CD4-positive, alpha-beta T cell (primary cell): Measurements from ENCODE around the gene EFNA4. TPM values are rescaled to one million over a fixed set of nuclear protein-coding genes. Genes with fewer than 3 reads are reported as not detected.
A peak's percentile ranks its signal among the peaks of the same experiment; 100 is the strongest.

Experiments
- ATAC-seq: fragments of 200-7000 bp; cut with Tn5 transposase; one replicate; pipeline ENCODE4 v1.10.0; 2022; ENCODE audit warnings: mild to moderate bottlenecking; ENCODE audit not compliant: poor library complexity
- CTCF ChIA-PET: fragments of 350-600 bp; sonication (Branson Sonifier 250); formaldehyde crosslinking; loops from one replicate; lab custom pipeline; 2021; ENCODE audit warnings: antibody characterized with exemption, inconsistent platforms; lab: Charles Lee
- POLR2A ChIA-PET: fragments of 350-600 bp; sonication (Branson Sonifier 250); formaldehyde crosslinking; loops from one replicate; lab custom pipeline; 2021; ENCODE audit warnings: antibody characterized with exemption, inconsistent platforms; lab: Charles Lee
- DNase-seq, 14 experiments: peaks; one replicate each; pipeline ENCODE4 v3.0.0-alpha.2; 2013 to 2020; ENCODE audit warnings: mixed read lengths in 2 of 14
- H3K27ac ChIP-seq, 2 donors: one replicate each; pipeline versions ENCODE4 v1.5.1 to v1.7.0; 2013; ENCODE audit warnings: low read length in 2 of 2, low read depth in 1 of 2, mild to moderate bottlenecking in 1 of 2
- H3K27me3 ChIP-seq, 2 experiments: 1 replicate in 1 of 2; 2 replicates in 1 of 2; pipeline versions ENCODE4 v1.6.1 to v1.7.0; 2013; ENCODE audit warnings: low read length in 2 of 2, control low read depth in 1 of 2, mild to moderate bottlenecking in 1 of 2, moderate library complexity in 1 of 2; ENCODE audit not compliant: insufficient read depth in 2 of 2, control insufficient read depth in 1 of 2
- H3K36me3 ChIP-seq: one replicate; pipeline ENCODE4 v1.6.1; 2013; ENCODE audit warnings: low read length, control low read depth; ENCODE audit not compliant: insufficient read depth
- H3K4me1 ChIP-seq: one replicate; pipeline ENCODE4 v1.6.1; 2013; ENCODE audit warnings: low read length, control low read depth; ENCODE audit not compliant: insufficient read depth
- H3K4me3 ChIP-seq: one replicate; pipeline ENCODE4 v1.5.1; 2013; ENCODE audit warnings: mild to moderate bottlenecking, low read length, moderate library complexity
- H3K9me3 ChIP-seq, 2 experiments: 1 replicate in 1 of 2; 2 replicates in 1 of 2; pipeline versions ENCODE4 v1.6.1 to v1.7.0; 2013; ENCODE audit warnings: low read length in 2 of 2, mild to moderate bottlenecking in 2 of 2, control low read depth in 1 of 2, moderate library complexity in 1 of 2; ENCODE audit not compliant: control insufficient read depth in 1 of 2, insufficient read depth in 1 of 2
- H3K27ac Mint-ChIP-seq: one replicate; pipeline ENCODE4 v1.8.0; 2020; ENCODE audit warnings: mixed read lengths
- H3K27me3 Mint-ChIP-seq: one replicate; pipeline ENCODE4 v1.8.0; 2021; ENCODE audit warnings: mixed read lengths
- H3K36me3 Mint-ChIP-seq: one replicate; pipeline ENCODE4 v1.8.0; 2021; ENCODE audit warnings: low read depth, mixed read lengths
- H3K4me1 Mint-ChIP-seq: one replicate; pipeline ENCODE4 v1.8.0; 2021; ENCODE audit warnings: low read depth, mixed read lengths
- H3K4me3 Mint-ChIP-seq: one replicate; pipeline ENCODE4 v1.8.0; 2020; ENCODE audit warnings: mild to moderate bottlenecking, mixed read lengths
- H3K9me3 Mint-ChIP-seq: one replicate; pipeline ENCODE4 v1.8.0; 2020; ENCODE audit warnings: mixed read lengths
- intact Hi-C, 2 experiments: fragments of 100-400 bp; cut with DNase I in 1 of 2; cut with micrococcal nuclease in 1 of 2; formaldehyde crosslinking; loops; one replicate each; pipeline versions ENCODE4 v1.15.1 to v1.9.0; 2023 to 2025; cut with DNase I, micrococcal nuclease
- total RNA-seq, 174 experiments: library from RNA in 2 of 174; stranded (reverse) in 2 of 174; gene quantifications; one replicate each; pipeline ENCODE4 v1.2.3 and lab custom pipeline; 2021 to 2026
- TF ChIP-seq, protein P1 (sequence below): fragments of 200-600 bp; IDR thresholded peaks from one replicate; pipeline ENCODE4 v1.8.0; 2022; ENCODE audit warnings: antibody characterized with exemption, mild to moderate bottlenecking

EFNA4 gene
- total RNA-seq, 2 experiments from 2014 or later: 2.4 to 3.3 TPM

GRCh38 chr1:155079487-155080311 lies 16.2 kb downstream of the EFNA4 start:
- no peaks in the 10 kb centered on the region for H3K9me3 Mint-ChIP-seq
- ChIA-PET POLR2A (interaction anchor here (1.3 to 2.6 kb wide), 3 partner anchors 9 to 93 kb away, joined by 5 to 7 read pairs (median 6); partner anchors contain the start of genes ADAM15 and KRTCAP2), CTCF (interaction anchor here (1.1 to 2.0 kb wide), 4 partner anchors 9 to 18 kb away, joined by 3 to 8 read pairs (median 6); no protein-coding TSS in a partner anchor)
- peaks cover 59% of the 10 kb centered on the region for H3K4me1 Mint-ChIP-seq
- peaks cover under 1% of the 10 kb centered on the region for H3K36me3 Mint-ChIP-seq
- peak in 5 of 14 experiments; percentile 24 to 61 (median 53) for DNase-seq
- Histone ChIP-seq H3K9me3 (peaks cover 0 to 30% of the 10 kb centered on the region in 2 experiments), H3K27ac (no peak overlapping the region), H3K27me3 (peaks cover 46% of the 10 kb centered on the region in 2 experiments), H3K36me3 (no peaks in the 10 kb centered on the region), H3K4me3 (peak overlapping the region; percentile 48), H3K4me1 (peaks cover 69% of the 10 kb centered on the region)
- peak overlapping the region; percentile 1 for H3K27ac Mint-ChIP-seq
- ATAC-seq: peak; percentile 28
- TF ChIP-seq, protein P1, sequence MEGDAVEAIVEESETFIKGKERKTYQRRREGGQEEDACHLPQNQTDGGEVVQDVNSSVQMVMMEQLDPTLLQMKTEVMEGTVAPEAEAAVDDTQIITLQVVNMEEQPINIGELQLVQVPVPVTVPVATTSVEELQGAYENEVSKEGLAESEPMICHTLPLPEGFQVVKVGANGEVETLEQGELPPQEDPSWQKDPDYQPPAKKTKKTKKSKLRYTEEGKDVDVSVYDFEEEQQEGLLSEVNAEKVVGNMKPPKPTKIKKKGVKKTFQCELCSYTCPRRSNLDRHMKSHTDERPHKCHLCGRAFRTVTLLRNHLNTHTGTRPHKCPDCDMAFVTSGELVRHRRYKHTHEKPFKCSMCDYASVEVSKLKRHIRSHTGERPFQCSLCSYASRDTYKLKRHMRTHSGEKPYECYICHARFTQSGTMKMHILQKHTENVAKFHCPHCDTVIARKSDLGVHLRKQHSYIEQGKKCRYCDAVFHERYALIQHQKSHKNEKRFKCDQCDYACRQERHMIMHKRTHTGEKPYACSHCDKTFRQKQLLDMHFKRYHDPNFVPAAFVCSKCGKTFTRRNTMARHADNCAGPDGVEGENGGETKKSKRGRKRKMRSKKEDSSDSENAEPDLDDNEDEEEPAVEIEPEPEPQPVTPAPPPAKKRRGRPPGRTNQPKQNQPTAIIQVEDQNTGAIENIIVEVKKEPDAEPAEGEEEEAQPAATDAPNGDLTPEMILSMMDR: no peak
- intact Hi-C loops: loop anchor here (10.0 kb wide), 4 partner anchors 125 to 755 kb away; partner anchors contain the start of genes AQP10 (in 1 of the 2), ATP8B2 (in 1 of the 2), IL6R (in 1 of the 2) and PBXIP1 (in 1 of the 2)
- H3K4me3 Mint-ChIP-seq: peak overlapping the region; percentile 86
- H3K27me3 Mint-ChIP-seq: peaks cover 40% of the 10 kb centered on the region

- H3K4me1 Mint-ChIP-seq: peaks cover 67% of the 10 kb centered on the region
- peaks cover 42% of the 10 kb centered on the region for H3K27me3 Mint-ChIP-seq
Measured at GRCh38 chr1:155080312-155081228, 17.0 kb downstream of the EFNA4 start.

More at GRCh38 chr1:155080312-155081228, 17.0 kb downstream of the EFNA4 start:
- TF ChIP-seq, protein P1: no peak
- Histone ChIP-seq H3K9me3 (peaks cover 0 to 30% of the 10 kb centered on the region in 2 experiments), H3K27ac (no peak overlapping the region), H3K4me3 (peak overlapping the region; percentile 37), H3K36me3 (no peaks in the 10 kb centered on the region), H3K27me3 (peaks cover 46% of the 10 kb centered on the region in 2 experiments), H3K4me1 (peaks cover 75% of the 10 kb centered on the region)
- ATAC-seq (no peak), DNase-seq (peak in 6 of 14 experiments; percentile 34 to 73 (median 46))
- no peaks in the 10 kb centered on the region for H3K9me3 Mint-ChIP-seq
- no peak overlapping the region for H3K27ac Mint-ChIP-seq
- intact Hi-C loops: loop anchor here (10.0 kb wide), 4 partner anchors 126 to 756 kb away; partner anchors contain the start of genes AQP10 (in 1 of the 2), ATP8B2 (in 1 of the 2), IL6R (in 1 of the 2) and PBXIP1 (in 1 of the 2)
- ChIA-PET CTCF (interaction anchor here (1.0 to 2.0 kb wide), 5 partner anchors 9 to 63 kb away, joined by 3 to 8 read pairs (median 5); no protein-coding TSS in a partner anchor), POLR2A (interaction anchor here (1.0 to 1.9 kb wide), 3 partner anchors 10 to 92 kb away, joined by 3 to 7 read pairs (median 7); partner anchors contain the start of gene KRTCAP2)
- peak overlapping the region; percentile 85 for H3K4me3 Mint-ChIP-seq
- H3K36me3 Mint-ChIP-seq: peaks cover 3% of the 10 kb centered on the region
